Neural crest cell (in vitro differentiated cells): ENCODE results near the gene RPL28. TPM values are rescaled to one million over a fixed set of nuclear protein-coding genes. Genes with fewer than 3 reads are reported as not detected.

Experiments used
- DNase-seq: peaks from one replicate; pipeline ENCODE4 v3.0.0; 2021; ENCODE audit warnings: low read depth, mixed read lengths, low spot score
- H3K27ac Mint-ChIP-seq: one replicate; pipeline ENCODE4 v1.8.0; 2021; ENCODE audit warnings: mild to moderate bottlenecking, mixed read lengths; ENCODE audit not compliant: unreplicated experiment
- H3K27me3 Mint-ChIP-seq: 2 replicates; pipeline ENCODE4 v1.8.0; 2021; ENCODE audit warnings: low read depth, mild to moderate bottlenecking, mixed read lengths
- H3K36me3 Mint-ChIP-seq: 2 replicates; pipeline ENCODE4 v1.8.0; 2021; ENCODE audit warnings: low read depth, mild to moderate bottlenecking, mixed read lengths
- H3K4me1 Mint-ChIP-seq: 2 replicates; pipeline ENCODE4 v1.8.0; 2021; ENCODE audit warnings: mixed read lengths
- H3K4me3 Mint-ChIP-seq: one replicate; pipeline ENCODE4 v1.8.0; 2021; ENCODE audit warnings: mild to moderate bottlenecking, mixed read lengths
- H3K9me3 Mint-ChIP-seq: 2 replicates; pipeline ENCODE4 v1.8.0; 2021; ENCODE audit warnings: mixed read lengths
- CTCF ChIP-seq: fragments of 200-600 bp; sonication (generic); conservative IDR thresholded peaks from 2 replicates; pipeline ENCODE4 v1.5.0; 2021; ENCODE audit warnings: antibody characterized with exemption, mild to moderate bottlenecking
- total RNA-seq: library from RNA; stranded (reverse); gene quantifications from 2 replicates; pipeline ENCODE4 v1.2.1, GENCODE V29; 2021

The RPL28 gene
- total RNA-seq, 1 donor from 2014 or later, result 1,888 TPM

- H3K4me1 Mint-ChIP-seq, result peaks cover 5% of the 10 kb centered on the region
- TF ChIP-seq CTCF, result no peak
- H3K27ac Mint-ChIP-seq, result no peak within 1 kb of the TSS
- no peak within 1 kb of the TSS for H3K4me3 Mint-ChIP-seq
- H3K9me3 Mint-ChIP-seq, result no peaks in the 10 kb centered on the region
- peaks cover 18% of the 10 kb centered on the region for H3K27me3 Mint-ChIP-seq
- no peaks in the 10 kb centered on the region for H3K36me3 Mint-ChIP-seq
- no peak for DNase-seq
These were observed 22.6 kb upstream of the RPL28 start, which contains the start of gene GARIN5B for GRCh38 chr19:55362990-55363716. GARIN5B (minus strand) TSS chr19:55363260; CDS start chr19:55363066, 194 bp downstream.

GRCh38 chr19:55365245-55365644 lies 20.5 kb upstream of the RPL28 start:
- Mint-ChIP-seq H3K4me3 (no peak overlapping the region), H3K36me3 (no peaks in the 10 kb centered on the region), H3K27ac (no peak overlapping the region), H3K9me3 (no peaks in the 10 kb centered on the region), H3K27me3 (peaks cover 28% of the 10 kb centered on the region), H3K4me1 (peaks cover 10% of the 10 kb centered on the region)
- no peak for TF ChIP-seq CTCF
- DNase-seq, result no peak

- no peak overlapping the region for H3K27ac Mint-ChIP-seq
- TF ChIP-seq CTCF, result no peak
- peaks cover 35% of the 10 kb centered on the region for H3K27me3 Mint-ChIP-seq
- DNase-seq, result no peak
- no peak overlapping the region for H3K4me3 Mint-ChIP-seq
- peaks cover 15% of the 10 kb centered on the region for H3K4me1 Mint-ChIP-seq
- no peaks in the 10 kb centered on the region for H3K36me3 Mint-ChIP-seq
- no peaks in the 10 kb centered on the region for H3K9me3 Mint-ChIP-seq
These were observed 19.8 kb upstream of the RPL28 start for GRCh38 chr19:55365964-55366363.

GRCh38 chr19:55366790-55367189 lies 18.9 kb upstream of the RPL28 start:
- peaks cover 43% of the 10 kb centered on the region for H3K27me3 Mint-ChIP-seq
- no peak for TF ChIP-seq CTCF
- H3K9me3 Mint-ChIP-seq, result no peaks in the 10 kb centered on the region

GRCh38 chr19:55368106-55368505 lies 17.6 kb upstream of the RPL28 start:
- DNase-seq, result no peak
- Mint-ChIP-seq H3K4me3 (no peak overlapping the region), H3K27ac (no peak overlapping the region), H3K27me3 (peaks cover 50% of the 10 kb centered on the region), H3K4me1 (peaks cover 21% of the 10 kb centered on the region), H3K9me3 (no peaks in the 10 kb centered on the region), H3K36me3 (no peaks in the 10 kb centered on the region)
- no peak for TF ChIP-seq CTCF

More at GRCh38 chr19:55366790-55367189, 18.9 kb upstream of the RPL28 start:
- no peak overlapping the region for H3K4me3 Mint-ChIP-seq
- no peak for DNase-seq
- no peaks in the 10 kb centered on the region for H3K36me3 Mint-ChIP-seq
- H3K4me1 Mint-ChIP-seq, result peaks cover 17% of the 10 kb centered on the region
- no peak overlapping the region for H3K27ac Mint-ChIP-seq
